GM12865 (cell line): Measurements from ENCODE around the gene MYCBPAP.

Experiments
- DNase-seq: peaks from one replicate; pipeline ENCODE4 v3.0.0; 2010; ENCODE audit warnings: low read depth
- H3K4me3 ChIP-seq: 2 replicates; pipeline ENCODE4 v1.5.1; 2011; ENCODE audit warnings: mild to moderate bottlenecking, low read depth, low read length, control low read depth
- CTCF ChIP-seq: IDR thresholded peaks from 2 replicates; pipeline ENCODE4 v1.5.1; 2011; ENCODE audit warnings: low read length, control low read depth, low read depth, inconsistent platforms; ENCODE audit not compliant: insufficient read depth; ENCODE audit errors: missing control alignments

MYCBPAP gene

DNA sequence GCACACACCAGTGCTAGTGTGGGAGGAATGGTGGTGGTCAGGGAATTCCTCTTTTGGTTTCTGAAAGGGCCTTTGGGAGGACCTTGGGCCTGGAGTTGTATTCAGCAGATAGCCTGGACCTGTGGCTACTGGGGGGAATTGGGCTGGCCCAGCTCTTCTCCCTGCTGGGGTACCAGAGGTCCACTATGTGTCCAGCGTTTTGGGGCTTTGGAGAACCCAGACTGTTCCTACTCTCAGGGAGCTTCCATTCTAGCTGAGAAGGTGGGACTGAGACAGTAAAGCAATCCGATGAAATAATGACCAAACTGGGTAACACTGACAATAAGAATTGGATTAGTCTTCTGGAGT is 26.7 kb downstream of the MYCBPAP start:
- no peak overlapping the region for H3K4me3 ChIP-seq
- TF ChIP-seq CTCF: no peak
- no peak for DNase-seq

- DNase-seq: no peak
- no peak for TF ChIP-seq CTCF
Observed at GRCh38 chr17:50535407-50535806, 27.2 kb downstream of the MYCBPAP start.

DNA sequence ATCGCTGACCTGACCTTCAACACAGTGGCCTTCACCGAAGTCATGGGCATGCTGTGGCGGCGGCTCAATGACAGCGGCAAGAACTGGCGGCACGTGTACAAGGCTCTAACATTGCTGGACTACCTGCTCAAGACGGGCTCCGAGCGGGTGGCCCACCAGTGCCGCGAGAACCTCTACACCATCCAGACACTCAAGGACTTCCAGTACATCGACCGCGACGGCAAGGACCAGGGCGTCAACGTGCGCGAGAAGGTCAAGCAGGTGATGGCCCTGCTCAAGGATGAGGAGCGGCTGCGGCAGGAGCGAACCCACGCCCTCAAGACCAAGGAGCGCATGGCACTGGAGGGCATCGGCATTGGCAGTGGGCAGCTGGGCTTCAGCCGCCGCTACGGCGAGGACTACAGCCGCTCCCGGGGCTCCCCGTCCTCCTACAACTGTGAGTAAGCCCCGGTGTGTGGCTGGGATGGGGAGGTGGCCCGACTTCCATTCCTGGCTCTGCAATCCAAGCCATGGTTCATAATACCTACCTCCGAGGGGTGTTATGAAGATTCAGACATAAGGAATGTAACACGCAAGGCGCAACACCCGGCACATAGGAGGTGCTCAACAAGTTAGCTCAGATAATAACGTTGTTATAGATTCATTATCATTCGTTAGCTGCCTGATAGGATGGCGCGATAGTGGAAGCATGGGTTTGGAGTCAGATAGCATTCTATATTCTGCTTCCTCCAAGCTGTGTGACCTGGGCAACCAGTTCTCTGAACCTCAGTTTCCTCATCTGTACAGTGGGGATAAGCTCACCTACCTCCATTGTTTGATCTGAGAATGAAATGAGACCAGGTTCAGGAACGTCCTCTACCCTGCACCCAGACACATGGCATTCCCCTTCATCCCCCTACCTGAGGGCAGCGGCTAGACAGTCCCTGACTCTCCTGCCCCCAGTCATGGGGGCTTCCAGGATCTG is 28.7 kb downstream of the MYCBPAP start:
- DNase-seq: no peak

More at GRCh38 chr17:50535407-50535806, 27.2 kb downstream of the MYCBPAP start:
- H3K4me3 ChIP-seq: no peak overlapping the region

DNA sequence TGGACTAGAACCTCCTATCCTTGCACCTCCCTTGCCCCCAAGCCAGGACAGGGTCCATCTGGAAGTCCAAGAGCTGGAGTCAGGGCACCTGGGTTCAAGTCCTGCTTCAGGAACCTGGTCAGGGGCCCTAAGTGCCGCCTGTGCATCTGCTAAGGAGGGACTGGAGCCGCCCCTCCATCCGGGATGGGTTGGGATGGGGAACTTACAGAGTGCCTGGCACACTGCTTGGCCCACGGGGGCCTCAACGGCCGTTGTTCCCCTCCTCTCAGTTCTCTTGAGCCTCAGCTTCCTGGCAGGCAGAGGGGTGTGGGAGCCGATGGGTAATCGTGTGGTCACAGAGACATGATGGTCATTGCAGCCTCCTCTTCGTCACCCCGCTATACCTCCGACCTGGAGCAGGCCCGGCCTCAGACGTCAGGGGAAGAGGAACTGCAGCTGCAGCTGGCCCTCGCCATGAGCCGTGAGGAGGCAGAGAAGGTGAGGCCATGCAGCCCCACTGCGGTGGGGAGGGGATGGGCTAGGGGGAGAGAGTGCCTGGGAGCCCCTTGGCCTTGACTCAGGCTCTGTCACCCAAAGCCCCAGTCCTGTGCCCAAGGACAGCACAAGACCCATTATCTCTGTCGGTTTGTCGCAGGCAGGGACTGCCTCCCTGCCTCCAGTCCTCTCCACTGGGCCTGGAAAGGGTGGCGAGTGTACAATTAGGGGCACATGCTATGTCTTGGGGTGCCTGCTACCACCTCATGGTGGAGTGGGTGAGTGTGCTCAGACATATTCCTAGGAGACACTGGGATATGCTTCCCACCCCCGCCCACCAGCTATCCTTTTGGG is 29.7 kb downstream of the MYCBPAP start:
- no peak for TF ChIP-seq CTCF
- H3K4me3 ChIP-seq: no peak overlapping the region
- no peak for DNase-seq

More for the DNA sequence above, 28.7 kb downstream of the MYCBPAP start:
- no peak overlapping the region for H3K4me3 ChIP-seq
- no peak for TF ChIP-seq CTCF

GRCh38 chr17:50538549-50539410 is 30.5 kb downstream of the MYCBPAP start:
- no peak for DNase-seq
- H3K4me3 ChIP-seq: no peak overlapping the region
- no peak for TF ChIP-seq CTCF
